GM19372 (cell line): ENCODE data around the gene GUCY1B1.
"Not testable (repeated sequence)": the region's sequence is repeated elsewhere in the genome, so short reads cannot be mapped to it uniquely, and the experiment has no call there.

Experiments used
- ATAC-seq: cut with Tn5 transposase; IDR thresholded peaks from one replicate; pipeline ENCODE4 v1.9.1; 2021; ENCODE audit warnings: mild to moderate bottlenecking, low read depth, moderate library complexity; ENCODE audit not compliant: unreplicated experiment

The GUCY1B1 gene

GRCh38 chr4:155795991-155796390, 37.2 kb downstream of the GUCY1B1 start:
- peak; percentile 84 for ATAC-seq

- ATAC-seq = not testable (repeated sequence)
These were observed 38.8 kb downstream of the GUCY1B1 start for GRCh38 chr4:155797581-155797980.

- ATAC-seq = no peak
These were observed 40.4 kb downstream of the GUCY1B1 start for GRCh38 chr4:155799116-155799793.

DNA sequence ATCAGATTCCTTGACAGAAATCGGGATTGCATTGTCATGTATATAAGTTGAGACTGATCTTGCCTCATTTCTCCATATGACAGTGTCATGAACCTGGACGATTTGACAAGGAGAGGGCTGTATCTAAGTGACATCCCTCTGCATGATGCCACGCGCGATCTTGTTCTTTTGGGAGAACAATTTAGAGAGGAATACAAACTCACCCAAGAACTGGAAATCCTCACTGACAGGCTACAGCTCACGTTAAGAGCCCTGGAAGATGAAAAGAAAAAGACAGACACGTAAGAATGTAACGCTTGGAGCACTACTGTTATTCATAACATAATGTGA, 40.9 kb downstream of the GUCY1B1 start:
- ATAC-seq = no peak

DNA sequence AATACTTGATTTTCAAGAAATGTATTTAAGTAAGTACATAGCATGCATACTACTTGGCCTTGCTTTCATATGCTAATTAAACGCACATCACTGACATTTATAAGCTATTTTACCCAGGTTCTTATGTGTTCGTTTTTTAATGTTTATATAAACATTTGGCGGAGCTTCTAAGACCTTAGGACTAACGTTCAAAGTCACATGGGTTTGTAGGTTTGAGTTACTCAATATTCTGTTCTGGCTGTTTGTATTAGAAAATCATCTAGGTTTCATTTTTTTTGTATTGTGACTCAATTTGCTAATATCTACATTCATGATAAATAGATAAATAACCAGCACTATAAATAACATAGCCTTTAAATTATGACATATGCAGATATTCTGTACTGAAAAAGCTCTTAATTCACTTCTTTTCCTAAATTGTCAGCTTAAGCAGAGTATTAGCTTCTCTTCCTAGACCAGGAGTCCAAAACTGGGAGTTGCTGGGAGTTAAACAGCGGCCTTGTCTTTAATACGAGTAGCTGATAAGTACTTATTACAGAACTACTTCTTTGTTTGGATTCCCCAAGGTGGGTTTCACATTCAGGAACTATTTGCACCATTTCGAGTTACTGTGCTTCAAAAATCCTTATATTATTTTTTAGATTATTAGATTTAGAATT, 42.0 kb downstream of the GUCY1B1 start:
- ATAC-seq = no peak

- ATAC-seq = no peak
These were observed 43.6 kb downstream of the GUCY1B1 start for GRCh38 chr4:155802190-155802959.

DNA sequence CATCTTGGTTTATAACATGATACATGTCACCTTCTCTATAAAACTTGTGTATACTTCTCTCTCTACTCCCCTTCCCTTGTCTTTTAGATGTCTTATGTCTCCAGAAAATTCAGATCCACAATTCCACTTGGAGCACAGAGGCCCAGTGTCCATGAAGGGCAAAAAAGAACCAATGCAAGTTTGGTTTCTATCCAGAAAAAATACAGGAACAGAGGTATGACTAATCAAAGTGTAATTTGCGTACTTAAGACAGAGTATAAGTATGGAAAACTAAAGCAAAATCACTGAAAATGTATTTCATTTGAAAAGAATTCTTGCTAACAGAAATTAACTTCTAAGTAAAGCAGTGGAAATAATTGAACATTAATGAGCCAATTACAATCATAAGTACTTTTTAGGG, 46.2 kb downstream of the GUCY1B1 start:
- ATAC-seq = no peak

DNA sequence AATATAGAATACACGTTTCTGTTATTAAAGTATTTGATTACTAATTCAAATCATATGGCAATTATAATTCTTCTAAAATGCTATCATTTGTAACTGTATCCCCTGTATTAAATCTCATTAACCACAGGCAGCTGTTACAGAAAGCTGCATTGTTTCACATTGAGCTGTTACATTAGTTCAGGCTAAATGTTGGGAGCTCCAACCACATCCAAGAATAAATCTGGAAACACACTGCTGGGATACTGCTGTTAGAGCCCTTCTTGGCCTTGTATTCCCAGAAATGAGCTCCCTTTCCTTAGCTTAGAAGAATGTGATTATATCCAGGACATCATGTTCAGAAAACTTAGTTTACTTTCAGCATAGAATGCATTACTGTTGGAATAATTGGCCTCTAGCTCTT, 48.2 kb downstream of the GUCY1B1 start:
- no peak for ATAC-seq

GRCh38 chr4:155809835-155810234, 51.0 kb downstream of the GUCY1B1 start:
- peak; percentile 99 for ATAC-seq

GRCh38 chr4:155811083-155811482, 52.3 kb downstream of the GUCY1B1 start:
- no peak for ATAC-seq

DNA sequence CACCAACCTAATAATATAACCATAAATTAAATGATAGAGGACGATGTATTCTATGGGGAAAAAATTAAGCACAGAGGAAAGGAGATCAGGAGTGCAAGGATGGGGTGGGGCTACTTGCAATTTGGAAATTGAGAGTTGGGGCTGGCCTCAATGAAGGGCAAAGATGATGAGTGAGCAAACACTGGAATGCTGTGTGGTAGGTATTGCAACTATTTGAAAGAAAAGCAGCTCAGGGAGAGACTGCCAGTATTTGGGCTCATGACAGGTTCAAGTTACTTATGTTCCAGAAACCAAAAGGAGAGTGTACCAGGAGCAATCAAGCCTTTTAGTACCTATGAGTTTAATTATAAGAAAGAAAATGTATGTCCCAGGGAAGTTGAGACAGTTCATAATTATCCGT, 59.8 kb downstream of the GUCY1B1 start:
- no peak for ATAC-seq

GRCh38 chr4:155819066-155819465, 60.2 kb downstream of the GUCY1B1 start:
- ATAC-seq = no peak

GRCh38 chr4:155820887-155821518, 62.2 kb downstream of the GUCY1B1 start:
- ATAC-seq = no peak

DNA sequence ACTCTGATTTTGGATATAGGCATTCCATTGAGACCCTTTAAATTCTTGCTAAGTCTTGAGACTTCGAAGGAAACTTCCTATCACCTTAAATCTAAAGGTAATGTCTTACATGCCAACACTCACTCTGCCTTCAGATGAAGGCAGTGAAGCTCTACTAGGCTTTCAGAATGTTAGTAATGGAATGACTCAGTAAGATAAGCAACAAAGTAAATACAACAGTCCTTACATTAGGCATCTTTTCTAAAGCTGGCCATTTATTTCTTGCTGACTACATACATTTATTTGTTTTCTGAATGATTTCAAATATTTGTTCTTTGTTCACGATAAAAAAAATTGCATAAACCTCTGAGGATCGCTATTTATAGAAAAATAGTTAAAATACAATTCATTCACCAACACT, 63.8 kb downstream of the GUCY1B1 start:
- ATAC-seq = no peak

- no peak for ATAC-seq
These were observed 69.8 kb downstream of the GUCY1B1 start for GRCh38 chr4:155828628-155829027.

DNA sequence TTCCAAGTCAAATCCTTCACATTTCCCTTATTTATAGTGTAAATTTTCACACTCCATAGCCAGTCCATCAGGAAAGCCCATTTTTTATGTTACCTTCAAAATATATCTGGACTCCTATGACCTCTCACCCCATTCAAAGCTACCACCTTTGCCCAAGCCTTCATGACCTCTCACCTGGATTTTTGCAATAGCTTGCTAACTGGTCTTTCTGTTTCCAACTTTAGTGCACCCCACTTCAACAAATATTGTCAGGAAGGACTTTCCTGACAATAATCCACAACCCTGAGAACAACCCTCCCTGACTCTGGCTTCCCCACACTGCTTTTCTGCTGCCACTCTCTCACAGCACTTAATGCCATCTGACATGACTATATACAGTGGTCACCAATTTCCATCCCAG, 73.8 kb downstream of the GUCY1B1 start:
- ATAC-seq = no peak

GRCh38 chr4:155837203-155837796, 78.5 kb downstream of the GUCY1B1 start:
- ATAC-seq = no peak

DNA sequence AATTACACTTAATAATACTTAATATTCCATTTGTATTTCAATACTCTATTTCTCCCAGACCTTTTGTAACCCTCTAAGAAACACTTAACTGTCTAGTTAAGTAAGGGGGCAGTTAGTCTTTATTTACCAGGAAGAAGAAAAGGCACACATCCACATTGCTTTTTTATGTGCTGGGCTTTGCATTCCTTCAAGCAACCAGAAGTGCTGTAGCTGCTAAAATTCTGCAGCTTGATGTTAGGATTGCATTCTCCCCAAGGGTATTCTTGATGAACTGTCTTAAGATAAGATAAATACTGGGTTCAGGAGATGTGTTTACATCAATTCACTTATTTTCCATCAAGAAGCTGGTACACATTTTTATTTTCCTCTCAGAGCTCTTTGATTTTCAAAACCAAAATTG, 83.3 kb downstream of the GUCY1B1 start:
- ATAC-seq = no peak

DNA sequence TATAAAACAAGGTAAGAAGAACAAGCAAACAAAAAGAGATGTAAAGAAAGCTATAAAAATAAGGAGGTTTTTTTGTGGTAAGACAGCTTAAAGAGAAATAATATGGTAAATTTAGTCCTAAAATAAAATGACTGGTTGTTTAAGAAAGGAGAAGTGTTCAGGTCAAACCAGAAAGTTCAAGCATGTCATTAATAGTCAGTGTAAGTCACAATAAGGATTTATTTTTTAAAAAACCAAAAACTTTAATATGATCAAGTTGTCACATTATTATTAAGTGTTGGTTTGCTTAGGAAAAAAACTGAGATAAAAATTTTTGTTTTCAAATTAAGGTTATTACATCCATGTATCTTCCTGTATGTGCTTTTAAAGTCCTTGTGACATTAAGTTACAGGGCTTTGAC, 88.1 kb downstream of the GUCY1B1 start:
- no peak for ATAC-seq

DNA sequence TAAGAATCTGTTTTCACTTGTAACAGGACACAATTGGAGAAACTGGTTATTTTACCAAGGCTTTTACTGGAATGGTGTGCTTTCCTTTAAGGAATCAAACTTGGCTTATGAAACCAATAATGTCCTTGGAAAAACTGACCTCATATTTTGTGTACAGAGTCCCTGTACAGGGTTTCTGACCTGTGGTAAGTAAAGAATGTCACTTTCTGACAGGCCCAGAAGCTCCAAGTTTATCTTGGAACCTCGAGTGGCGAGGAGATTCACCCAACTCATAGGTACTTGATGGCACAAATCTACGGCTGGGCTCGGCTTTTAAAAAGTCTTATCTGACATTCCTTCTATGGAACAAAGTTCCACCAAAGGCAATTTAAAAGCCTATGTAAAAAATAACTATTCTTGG, 90.2 kb downstream of the GUCY1B1 start:
- ATAC-seq = no peak

DNA sequence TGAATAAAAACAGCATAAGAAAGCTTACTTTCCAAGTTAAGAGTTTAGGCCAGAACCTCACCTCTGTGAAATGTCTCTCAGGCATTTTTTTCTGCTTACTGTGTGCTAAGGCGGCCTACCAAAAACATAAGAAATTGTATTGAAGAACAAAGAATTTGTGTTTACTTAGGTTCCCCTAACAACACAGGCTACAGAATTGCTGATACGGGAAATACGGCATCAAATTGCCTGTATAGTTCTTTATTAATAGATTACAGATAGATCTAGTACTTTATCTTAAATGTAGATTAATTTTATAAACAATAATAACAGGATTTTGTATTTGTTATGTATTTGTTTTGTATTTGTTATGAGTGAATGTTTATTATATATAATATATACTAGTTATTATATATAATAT, 94.4 kb downstream of the GUCY1B1 start:
- no peak for ATAC-seq
